ENCODE results near the gene TP53. TPM values are rescaled to one million over a fixed set of nuclear protein-coding genes. Genes with fewer than 3 reads are reported as not detected.
"Not testable (repeated sequence)": the region's sequence is repeated elsewhere in the genome, so short reads cannot be mapped to it uniquely, and the experiment has no call there.

Gene TP53
- total RNA-seq, 1 donor = 72.4 TPM

DNA sequence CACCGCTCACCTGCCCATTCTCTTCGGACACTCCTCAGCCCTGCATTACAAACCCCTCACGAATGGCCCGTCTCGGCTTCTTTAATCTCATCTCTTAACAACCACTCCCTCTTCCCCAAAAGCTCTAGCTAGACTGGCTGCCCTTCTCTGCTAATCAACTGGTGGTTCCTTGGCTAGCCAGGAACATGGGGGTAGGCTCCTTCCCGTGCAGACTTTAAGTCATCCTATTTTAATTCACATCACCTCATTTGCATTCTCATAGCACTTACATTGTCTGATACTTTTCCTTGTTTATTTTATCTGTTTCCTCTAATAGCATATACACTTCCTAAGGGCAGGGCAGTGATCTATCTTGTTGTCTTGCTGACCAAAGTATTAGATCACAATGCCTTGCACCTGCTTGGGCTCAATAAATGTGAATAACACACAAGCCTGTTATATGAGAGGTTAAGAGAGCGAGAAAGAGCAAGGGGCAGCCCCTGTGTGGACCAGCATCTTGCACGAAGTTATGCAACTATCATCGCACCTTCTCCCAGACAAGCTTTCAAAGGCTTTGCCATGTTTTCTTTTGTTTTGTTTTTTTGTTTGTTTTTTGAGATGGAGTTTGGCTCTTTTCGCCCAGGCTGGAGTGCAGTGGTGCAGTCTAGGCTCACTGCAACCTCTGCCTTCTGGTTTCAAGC is 9.8 kb downstream of the TP53 start:
- no peak for DNase-seq (ENCODE audit: low read depth in 2 of 3, low spot score in 2 of 3)

DNA sequence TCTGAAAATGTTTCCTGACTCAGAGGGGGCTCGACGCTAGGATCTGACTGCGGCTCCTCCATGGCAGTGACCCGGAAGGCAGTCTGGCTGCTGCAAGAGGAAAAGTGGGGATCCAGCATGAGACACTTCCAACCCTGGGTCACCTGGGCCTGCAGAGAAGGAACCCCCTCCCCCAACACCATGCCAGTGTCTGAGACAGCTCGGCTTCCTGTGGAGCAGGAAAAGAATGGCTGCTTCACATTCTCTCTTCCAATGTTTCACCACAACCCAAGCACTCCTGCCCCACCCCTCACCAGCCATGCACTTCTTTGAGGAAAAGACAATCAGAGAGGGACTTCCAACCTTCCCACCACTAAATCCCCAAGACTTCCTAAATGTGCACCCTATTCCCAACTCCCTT is 10.8 kb downstream of the TP53 start:
- no peak for DNase-seq (ENCODE audit: low read depth in 2 of 3, low spot score in 2 of 3)

- DNase-seq (ENCODE audit: low read depth in 2 of 3, low spot score in 2 of 3) = no peak
Measured at GRCh38 chr17:7674934-7675333, 12.4 kb downstream of the TP53 start.

DNA sequence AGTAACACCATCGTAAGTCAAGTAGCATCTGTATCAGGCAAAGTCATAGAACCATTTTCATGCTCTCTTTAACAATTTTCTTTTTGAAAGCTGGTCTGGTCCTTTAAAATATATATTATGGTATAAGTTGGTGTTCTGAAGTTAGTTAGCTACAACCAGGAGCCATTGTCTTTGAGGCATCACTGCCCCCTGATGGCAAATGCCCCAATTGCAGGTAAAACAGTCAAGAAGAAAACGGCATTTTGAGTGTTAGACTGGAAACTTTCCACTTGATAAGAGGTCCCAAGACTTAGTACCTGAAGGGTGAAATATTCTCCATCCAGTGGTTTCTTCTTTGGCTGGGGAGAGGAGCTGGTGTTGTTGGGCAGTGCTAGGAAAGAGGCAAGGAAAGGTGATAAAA is 14.1 kb downstream of the TP53 start:
- peak in 2 of 3 donors; percentile 17 to 52 for DNase-seq (ENCODE audit: low read depth in 2 of 3, low spot score in 2 of 3)

DNA sequence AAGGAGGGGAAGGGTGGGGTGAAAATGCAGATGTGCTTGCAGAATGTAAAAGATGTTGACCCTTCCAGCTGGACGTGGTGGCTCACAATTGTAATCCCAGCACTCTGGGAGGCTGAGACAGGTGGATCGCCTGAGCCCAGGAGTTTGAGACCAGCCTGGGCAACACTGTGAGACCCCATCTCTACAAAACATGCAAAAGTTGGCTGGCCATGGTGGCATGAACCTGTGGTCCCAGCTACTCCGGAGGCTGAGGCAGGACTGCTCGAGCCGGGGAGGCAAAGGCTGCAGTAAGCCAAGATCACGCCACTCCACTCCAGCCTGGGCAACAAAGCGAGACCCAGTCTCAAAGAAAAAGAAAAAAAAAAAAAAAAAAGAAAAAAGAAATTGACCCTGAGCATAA is 18.8 kb downstream of the TP53 start:
- DNase-seq (ENCODE audit: low read depth in 2 of 3, low spot score in 2 of 3) = no peak

DNA sequence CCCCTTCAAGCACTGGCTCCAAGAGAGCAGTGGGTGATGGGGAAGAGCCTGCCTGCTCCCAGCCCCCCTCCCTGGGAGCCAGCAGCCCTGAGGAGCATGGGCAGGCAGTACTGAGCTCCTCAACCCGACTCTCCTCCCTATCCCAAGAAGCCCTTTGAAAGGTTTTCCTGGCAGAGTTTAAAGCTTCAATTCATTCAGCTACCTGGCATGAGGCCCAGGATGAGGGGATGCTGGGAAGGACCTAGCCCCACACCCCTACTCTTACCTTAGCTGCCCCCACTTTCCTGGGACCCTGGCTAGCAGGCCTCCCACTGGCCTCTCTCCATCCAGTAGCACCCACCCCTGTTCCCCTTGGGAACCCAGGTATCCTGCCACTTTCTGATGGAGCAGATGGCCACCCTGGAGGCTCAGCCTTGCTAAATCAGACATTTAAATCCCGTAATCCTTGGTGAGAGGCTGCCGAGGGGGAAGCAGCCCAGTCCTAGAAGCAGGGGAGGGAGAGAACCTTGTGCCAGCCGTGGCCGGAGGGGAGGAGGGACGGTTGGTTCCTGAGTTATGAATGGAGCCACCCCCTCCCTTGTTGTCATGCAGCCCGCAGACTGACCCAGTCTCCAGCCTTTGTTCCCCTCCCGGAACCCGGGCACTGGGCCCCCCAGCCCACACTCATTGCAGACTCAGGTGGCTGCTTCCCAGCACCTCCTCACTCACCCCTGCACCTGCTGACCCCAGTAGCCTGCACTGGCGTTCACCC is 19.5 kb downstream of the TP53 start:
- DNase-seq (ENCODE audit: low read depth in 2 of 3, low spot score in 2 of 3) = no peak

DNA sequence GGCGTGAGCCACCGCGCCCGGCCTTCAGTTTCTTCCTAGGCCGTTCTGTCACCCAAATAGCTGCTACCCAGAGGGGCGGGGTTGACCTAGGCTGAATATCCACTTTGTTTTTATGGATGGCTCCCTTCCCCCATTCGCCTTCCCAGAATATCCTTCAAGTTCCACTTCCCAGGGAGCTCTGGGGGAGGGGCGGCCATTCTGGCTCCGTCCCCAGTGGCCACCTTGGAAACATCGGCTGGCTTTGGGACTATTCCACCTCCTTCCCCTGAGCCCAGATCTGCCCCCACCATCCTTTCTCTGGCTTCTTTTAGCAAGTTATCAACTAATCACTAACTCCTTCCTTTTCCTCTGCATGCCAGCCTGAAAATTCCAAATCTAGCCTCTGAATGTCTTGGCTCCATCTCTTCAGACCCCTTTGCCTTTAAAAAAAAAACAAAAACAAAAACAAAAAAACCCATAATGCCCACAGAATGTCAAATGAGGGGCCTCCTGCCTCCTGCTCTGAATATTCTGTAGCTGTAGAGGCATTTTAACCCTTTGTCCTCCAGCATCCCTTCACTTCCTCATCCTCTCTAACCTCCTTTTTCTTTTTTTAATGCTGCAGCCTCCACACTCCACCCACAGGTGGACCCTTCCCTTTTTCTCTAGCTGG is 30.2 kb downstream of the TP53 start:
- peak in 1 of 3 donors; percentile 36 for DNase-seq (ENCODE audit: low read depth in 2 of 3, low spot score in 2 of 3)

DNA sequence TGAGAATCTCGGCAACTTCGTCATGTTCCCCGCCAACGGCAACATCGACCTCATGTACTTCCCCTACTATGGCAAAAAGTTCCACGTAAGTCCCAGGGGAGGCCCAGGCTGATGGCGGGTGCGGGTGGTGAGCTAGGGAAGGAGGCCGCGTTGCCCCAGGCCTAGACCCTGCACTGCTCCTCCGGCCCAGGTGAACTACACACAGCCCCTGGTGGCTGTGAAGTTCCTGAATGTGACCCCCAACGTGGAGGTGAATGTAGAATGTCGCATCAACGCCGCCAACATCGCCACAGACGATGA is 31.8 kb downstream of the TP53 start:
- no peak for DNase-seq (ENCODE audit: low read depth in 2 of 3, low spot score in 2 of 3)

DNA sequence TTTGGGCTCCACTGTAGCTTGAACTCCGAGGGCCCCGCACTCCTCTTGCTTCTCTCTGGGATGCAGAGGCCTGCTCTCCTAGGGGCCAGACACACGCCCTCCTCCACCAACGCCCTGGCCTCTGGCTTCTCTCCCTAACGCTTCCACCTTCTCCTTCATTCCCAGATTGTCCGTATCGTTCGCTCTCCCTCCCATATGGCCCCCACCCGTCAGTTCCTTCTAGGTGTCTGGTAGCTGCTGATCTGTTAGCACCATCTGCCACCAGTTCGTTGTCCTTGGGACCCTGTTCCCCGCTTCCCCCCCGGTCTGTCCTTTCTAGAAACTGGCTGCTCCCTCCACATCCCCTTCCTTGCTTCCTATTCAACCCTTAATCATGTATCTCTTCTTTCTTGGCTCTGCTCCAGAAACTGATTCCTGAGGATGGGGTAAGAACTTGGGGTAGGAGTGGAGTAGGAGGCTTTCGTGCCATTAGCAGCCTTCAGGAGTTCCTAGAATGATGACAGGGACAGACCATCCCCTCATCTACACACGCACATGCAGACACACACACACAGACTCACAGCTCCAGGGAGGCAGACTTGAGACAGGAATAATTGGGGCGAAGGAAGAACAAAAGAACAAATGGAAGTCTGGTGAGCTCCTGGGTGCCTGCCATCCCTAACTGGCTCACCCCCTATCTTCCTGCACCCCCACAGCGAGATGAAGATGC is 32.3 kb downstream of the TP53 start:
- no peak for DNase-seq (ENCODE audit: low read depth in 2 of 3, low spot score in 2 of 3)

DNA sequence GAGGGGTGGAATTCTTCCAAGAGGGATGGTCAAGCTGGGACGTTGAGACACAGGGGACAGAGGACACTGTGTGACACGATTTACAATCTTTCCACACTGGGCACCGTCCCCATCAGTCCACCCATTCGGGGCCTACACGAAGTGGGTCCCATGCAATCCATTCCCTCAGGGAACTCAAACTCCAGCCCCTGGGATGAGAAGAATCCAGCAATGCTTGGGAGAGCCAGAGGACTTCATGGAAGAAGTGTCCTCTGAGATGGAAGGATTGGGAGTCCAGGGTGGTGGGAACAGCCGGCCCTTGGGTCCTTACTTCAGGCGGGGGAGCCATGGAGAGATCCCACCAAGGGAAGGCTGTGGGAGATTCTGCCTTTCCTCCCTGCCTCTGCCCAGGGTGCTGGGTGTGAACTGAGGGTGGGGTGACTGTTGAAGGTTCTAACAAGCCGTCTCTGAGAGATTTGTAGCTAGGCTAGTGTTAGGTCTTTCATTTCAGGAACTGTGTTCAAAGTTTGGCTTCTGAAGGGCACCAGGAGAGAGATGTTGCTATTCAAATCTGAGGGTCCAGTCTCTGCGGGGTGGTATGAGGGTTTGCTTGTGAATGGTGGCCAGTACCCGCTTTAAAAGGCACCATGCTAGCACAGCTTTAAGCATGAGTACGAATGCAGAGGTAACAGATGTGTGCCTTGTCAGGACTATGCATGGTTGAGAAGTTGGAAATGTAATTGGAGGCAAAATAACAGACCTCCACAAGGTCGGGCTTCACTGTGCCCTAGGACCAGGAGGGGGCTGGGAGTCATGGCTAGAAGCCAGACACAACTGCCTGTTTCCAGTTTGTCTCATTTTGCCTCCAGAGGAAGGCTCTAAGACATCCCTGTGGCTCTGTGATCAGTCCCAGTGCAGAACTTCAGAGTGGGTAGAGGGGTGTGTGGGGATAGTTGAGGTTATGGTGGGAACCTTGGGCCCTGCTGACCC is 34.6 kb downstream of the TP53 start:
- DNase-seq (ENCODE audit: low read depth in 2 of 3, low spot score in 2 of 3) = no peak

- no peak for DNase-seq (ENCODE audit: low read depth in 2 of 3, low spot score in 2 of 3)
Measured at GRCh38 chr17:7651665-7652387, 35.5 kb downstream of the TP53 start.

DNA sequence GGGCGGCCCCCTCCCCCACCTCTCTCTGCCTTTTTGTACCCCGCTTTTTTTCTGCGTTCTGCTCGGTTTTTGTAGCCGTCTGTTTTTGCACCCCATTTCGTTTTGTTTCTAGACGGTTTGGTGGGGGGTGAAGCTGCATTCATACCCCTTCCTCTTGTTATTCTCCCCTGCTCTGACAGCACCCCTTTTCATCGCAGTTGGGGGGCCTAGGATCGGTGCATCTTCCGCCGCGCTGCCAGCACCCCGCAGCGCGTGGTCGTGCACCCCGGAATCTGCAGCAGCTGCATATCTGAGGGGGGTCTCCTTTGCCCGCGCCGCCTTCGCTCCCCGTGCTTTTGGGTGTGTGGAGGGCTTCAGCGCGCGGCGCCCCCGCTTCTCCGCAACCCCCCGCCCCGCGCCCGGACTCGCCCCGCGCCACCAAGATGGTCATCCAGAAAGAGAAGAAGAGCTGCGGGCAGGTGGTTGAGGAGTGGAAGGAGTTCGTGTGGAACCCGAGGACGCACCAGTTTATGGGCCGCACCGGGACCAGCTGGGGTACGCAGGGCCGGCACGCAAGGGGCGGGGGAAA is 36.1 kb downstream of the TP53 start:
- no peak for DNase-seq (ENCODE audit: low read depth in 2 of 3, low spot score in 2 of 3)

- peak; percentile 55 to 80 (median 76) for DNase-seq (ENCODE audit: low read depth in 2 of 3, low spot score in 2 of 3)
Measured at GRCh38 chr17:7650509-7651096, 36.7 kb downstream of the TP53 start, which contains the start of gene ATP1B2. ATP1B2 (plus strand) TSS chr17:7650926; CDS start chr17:7651519, 593 bp downstream.

GRCh38 chr17:7647018-7647417 is 40.3 kb downstream of the TP53 start:
- DNase-seq (ENCODE audit: low read depth in 2 of 3, low spot score in 2 of 3) = no peak

- DNase-seq (ENCODE audit: low read depth in 2 of 3, low spot score in 2 of 3) = no peak
Measured at GRCh38 chr17:7646457-7646856, 40.8 kb downstream of the TP53 start.

DNA sequence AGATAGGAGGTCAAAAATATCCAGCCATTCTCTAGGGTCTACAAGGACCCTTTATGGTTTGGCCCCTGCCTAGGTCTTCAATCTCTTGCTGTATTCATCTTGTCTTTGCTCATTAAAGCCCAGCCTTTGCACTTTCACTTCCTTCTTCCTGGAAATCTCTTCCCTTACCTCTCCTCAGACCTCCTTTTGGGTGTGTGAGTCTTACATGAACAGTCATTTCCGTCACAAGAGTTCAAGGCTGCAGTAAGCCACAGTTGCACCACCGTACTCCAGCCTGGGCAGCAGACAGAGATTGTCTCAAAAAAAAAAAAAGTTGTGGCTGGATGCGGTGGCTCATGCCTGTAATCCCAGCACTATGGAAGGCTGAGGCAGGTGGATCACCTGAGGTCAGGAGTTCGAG is 42.5 kb downstream of the TP53 start:
- no peak for DNase-seq (ENCODE audit: low read depth in 2 of 3, low spot score in 2 of 3)

- not testable (repeated sequence) for DNase-seq (ENCODE audit: low read depth in 2 of 3, low spot score in 2 of 3)
Measured at GRCh38 chr17:7641635-7642034, 45.7 kb downstream of the TP53 start.

GRCh38 chr17:7640783-7641182 is 46.5 kb downstream of the TP53 start:
- DNase-seq (ENCODE audit: low read depth in 2 of 3, low spot score in 2 of 3) = no peak

- DNase-seq (ENCODE audit: low read depth in 2 of 3, low spot score in 2 of 3) = no peak
Measured at GRCh38 chr17:7636163-7636562, 51.1 kb downstream of the TP53 start.

Measured in hematopoietic multipotent progenitor cell (in vitro differentiated cells).